Esophagus squamous epithelium (tissue), 4 donors: Measurements from ENCODE around the gene LHPP.

ENCODE experiments used
- POLR2A ChIP-seq, 4 donors: fragments of 450-650 bp; IDR thresholded peaks; one replicate each; pipeline ENCODE4 v1.6.1; 2017; ENCODE audit warnings: antibody characterized with exemption in 4 of 4, mild to moderate bottlenecking in 4 of 4, moderate library complexity in 3 of 4
- TF ChIP-seq, protein P1 (sequence below), 6 experiments: fragments of 450-650 bp in 4 of 6; fragments of 200-600 bp in 2 of 6; sonication (generic) in 2 of 6; IDR thresholded peaks; one replicate each; pipeline ENCODE4 v1.5.1; 2016 to 2019; ENCODE audit warnings: antibody characterized with exemption in 6 of 6, mild to moderate bottlenecking in 4 of 6, moderate library complexity in 4 of 6

- TF ChIP-seq, protein P1, sequence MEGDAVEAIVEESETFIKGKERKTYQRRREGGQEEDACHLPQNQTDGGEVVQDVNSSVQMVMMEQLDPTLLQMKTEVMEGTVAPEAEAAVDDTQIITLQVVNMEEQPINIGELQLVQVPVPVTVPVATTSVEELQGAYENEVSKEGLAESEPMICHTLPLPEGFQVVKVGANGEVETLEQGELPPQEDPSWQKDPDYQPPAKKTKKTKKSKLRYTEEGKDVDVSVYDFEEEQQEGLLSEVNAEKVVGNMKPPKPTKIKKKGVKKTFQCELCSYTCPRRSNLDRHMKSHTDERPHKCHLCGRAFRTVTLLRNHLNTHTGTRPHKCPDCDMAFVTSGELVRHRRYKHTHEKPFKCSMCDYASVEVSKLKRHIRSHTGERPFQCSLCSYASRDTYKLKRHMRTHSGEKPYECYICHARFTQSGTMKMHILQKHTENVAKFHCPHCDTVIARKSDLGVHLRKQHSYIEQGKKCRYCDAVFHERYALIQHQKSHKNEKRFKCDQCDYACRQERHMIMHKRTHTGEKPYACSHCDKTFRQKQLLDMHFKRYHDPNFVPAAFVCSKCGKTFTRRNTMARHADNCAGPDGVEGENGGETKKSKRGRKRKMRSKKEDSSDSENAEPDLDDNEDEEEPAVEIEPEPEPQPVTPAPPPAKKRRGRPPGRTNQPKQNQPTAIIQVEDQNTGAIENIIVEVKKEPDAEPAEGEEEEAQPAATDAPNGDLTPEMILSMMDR (IDR thresholded peaks at IDR 0.05) = no peak
- no peak for TF ChIP-seq POLR2A (IDR thresholded peaks at IDR 0.05)
Measured at GRCh38 chr10:124632566-124632965, 170.9 kb downstream of the LHPP start.
